Measurements from ENCODE around the gene ANKRD39. TPM values are rescaled to one million over a fixed set of nuclear protein-coding genes. Genes with fewer than 3 reads are reported as not detected.

Gene ANKRD39
- total and polyA plus RNA-seq, 2 donors (not counting 1 experiment from before 2014, with no cell fraction given), result 14.8 to 19.3 TPM

GRCh38 chr2:96831679-96832078 lies 26.1 kb downstream of the ANKRD39 start:
- Histone ChIP-seq H4K20me1 (ENCODE audit: control insufficient read depth, insufficient read depth, low read length, poor library complexity, severe bottlenecking) (peaks cover 6% of the 10 kb centered on the region), H3K9ac (ENCODE audit: low read length) (no peak overlapping the region), H3K4me1 (ENCODE audit: control insufficient read depth in 2 of 2, insufficient read depth in 2 of 2, low read length in 2 of 2) (peaks cover 0 to 5% of the 10 kb centered on the region in 2 donors), H3K4me3 (ENCODE audit: control extremely low read depth in 1 of 5, extremely low read depth in 1 of 5, insufficient read depth in 1 of 5, low read depth in 2 of 5, low read length in 4 of 5) (no peak overlapping the region), H3K27ac (ENCODE audit: low read length in 2 of 2) (no peak overlapping the region), H3K36me3 (replicated peaks in 1 of 2; ENCODE audit: control extremely low read depth in 1 of 2, control insufficient read depth in 1 of 2, extremely low read depth in 1 of 2, insufficient read depth in 2 of 2, low read length in 1 of 2) (peaks cover 0 to 75% of the 10 kb centered on the region in 2 experiments), H3K27me3 (replicated peaks in 1 of 4; ENCODE audit: control extremely low read depth in 1 of 4, control insufficient read depth in 3 of 4, insufficient read depth in 4 of 4, low read length in 3 of 4) (no peaks in the 10 kb centered on the region), H2AFZ (ENCODE audit: insufficient read depth, low read depth, low read length, poor library complexity, severe bottlenecking) (no peak overlapping the region), H3K9me3 (ENCODE audit: control extremely low read depth in 1 of 3, control insufficient read depth in 2 of 3, insufficient read depth in 1 of 3, low read length in 2 of 3) (no peaks in the 10 kb centered on the region), H3K4me2 (replicated peaks; ENCODE audit: low read depth, low read length, poor library complexity, severe bottlenecking) (no peak overlapping the region), H3K79me2 (ENCODE audit: control insufficient read depth, insufficient read depth, low read length) (no peaks in the 10 kb centered on the region)
- ChIA-PET CTCF (no interaction called here), POLR2A (no interaction called here)
- Mint-ChIP-seq H3K27me3 (no peaks in the 10 kb centered on the region), H3K9me3 (ENCODE audit: insufficient read depth) (no peaks in the 10 kb centered on the region), H3K4me3 (no peak overlapping the region), H3K4me1 (peaks cover 10% of the 10 kb centered on the region), H3K27ac (no peak overlapping the region)
- intact Hi-C loops (cut with micrococcal nuclease), result no loop called here
- 94% methylated on average over 6 of the region's 10 CpGs for WGBS (ENCODE audit: insufficient coverage)
- TF ChIP-seq CTCF (IDR thresholded peaks at IDR 0.05) (no peak), EZH2 (IDR thresholded peaks at IDR 0.05; ENCODE audit: borderline replicate concordance, insufficient read depth, low read depth, low read length, poor library complexity, severe bottlenecking) (no peak)
- DNase-seq (no peak), ATAC-seq (ENCODE audit: low read depth) (no peak)

DNA sequence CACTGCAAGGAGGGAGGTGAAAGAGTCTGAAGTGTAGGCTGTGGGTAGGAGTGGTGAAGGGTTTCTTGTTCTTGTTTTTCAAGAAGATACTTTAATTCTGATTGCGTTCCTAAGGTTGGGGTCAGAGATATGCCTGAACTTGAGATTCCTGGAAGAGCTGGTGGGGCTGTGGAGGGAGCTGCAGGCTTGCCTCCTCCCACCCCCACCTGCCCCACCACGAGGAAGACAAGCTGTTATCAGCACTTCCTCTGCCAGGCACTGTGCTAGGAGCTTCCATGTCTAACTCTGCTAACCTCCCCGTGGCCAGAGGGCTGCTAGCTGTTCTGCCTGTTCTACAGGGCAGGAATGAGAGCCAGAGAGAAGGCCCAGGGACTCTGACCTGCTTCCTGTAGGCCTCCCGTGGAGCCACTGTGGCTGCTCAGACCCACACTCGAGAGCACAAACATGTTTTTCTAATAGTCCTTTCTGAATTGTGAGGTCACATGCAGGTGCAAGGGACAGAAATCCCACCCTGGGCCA lies 27.7 kb downstream of the ANKRD39 start:
- no peaks in the 10 kb centered on the region for H3K9me3 Mint-ChIP-seq (ENCODE audit: insufficient read depth)
- H3K27ac Mint-ChIP-seq, result no peak overlapping the region
- Histone ChIP-seq H3K9ac (ENCODE audit: low read length) (no peak overlapping the region), H3K36me3 (replicated peaks in 1 of 2; ENCODE audit: control extremely low read depth in 1 of 2, control insufficient read depth in 1 of 2, extremely low read depth in 1 of 2, insufficient read depth in 2 of 2, low read length in 1 of 2) (peaks cover 0 to 89% of the 10 kb centered on the region in 2 experiments), H3K9me3 (ENCODE audit: control extremely low read depth in 1 of 3, control insufficient read depth in 2 of 3, insufficient read depth in 1 of 3, low read length in 2 of 3) (no peaks in the 10 kb centered on the region), H3K4me2 (replicated peaks; ENCODE audit: low read depth, low read length, poor library complexity, severe bottlenecking) (no peak overlapping the region), H2AFZ (ENCODE audit: insufficient read depth, low read depth, low read length, poor library complexity, severe bottlenecking) (no peak overlapping the region), H3K27ac (ENCODE audit: low read length in 2 of 2) (no peak overlapping the region), H3K79me2 (ENCODE audit: control insufficient read depth, insufficient read depth, low read length) (no peaks in the 10 kb centered on the region), H4K20me1 (ENCODE audit: control insufficient read depth, insufficient read depth, low read length, poor library complexity, severe bottlenecking) (peaks cover 13% of the 10 kb centered on the region), H3K4me1 (ENCODE audit: control insufficient read depth in 2 of 2, insufficient read depth in 2 of 2, low read length in 2 of 2) (peaks cover 0 to 5% of the 10 kb centered on the region in 2 donors), H3K4me3 (ENCODE audit: control extremely low read depth in 1 of 5, extremely low read depth in 1 of 5, insufficient read depth in 1 of 5, low read depth in 2 of 5, low read length in 4 of 5) (no peak overlapping the region), H3K27me3 (replicated peaks in 1 of 4; ENCODE audit: control extremely low read depth in 1 of 4, control insufficient read depth in 3 of 4, insufficient read depth in 4 of 4, low read length in 3 of 4) (no peaks in the 10 kb centered on the region)
- 56% methylated on average over 4 of the region's 5 CpGs for WGBS (ENCODE audit: insufficient coverage)
- DNase-seq (no peak), ATAC-seq (ENCODE audit: low read depth) (no peak)
- peaks cover 10% of the 10 kb centered on the region for H3K4me1 Mint-ChIP-seq
- POLR2A ChIA-PET, result no interaction called here
- H3K4me3 Mint-ChIP-seq, result no peak overlapping the region
- intact Hi-C loops (cut with micrococcal nuclease), result no loop called here
- H3K27me3 Mint-ChIP-seq, result no peaks in the 10 kb centered on the region
- TF ChIP-seq CTCF (IDR thresholded peaks at IDR 0.05), result no peak
- TF ChIP-seq EZH2 (IDR thresholded peaks at IDR 0.05; ENCODE audit: borderline replicate concordance, insufficient read depth, low read depth, low read length, poor library complexity, severe bottlenecking), result no peak
- CTCF ChIA-PET, result no interaction called here

Data from B cell (primary cell).